Karpas-422 (cell line): Measurements from ENCODE around the gene KCNK18. TPM values are rescaled to one million over a fixed set of nuclear protein-coding genes. Genes with fewer than 3 reads are reported as not detected.
"Not testable (repeated sequence)": the region's sequence is repeated elsewhere in the genome, so short reads cannot be mapped to it uniquely, and the experiment has no call there.

ENCODE experiments used
- DNase-seq: peaks from one replicate; pipeline ENCODE4 v3.0.0-alpha.2; 2015
- H2AFZ ChIP-seq: fragments of 200-600 bp; sonication (generic); 2 replicates; pipeline ENCODE4 v1.6.1; 2014; ENCODE audit warnings: antibody characterized with exemption, low read length, mixed read lengths
- H3K27ac ChIP-seq: fragments of 200-600 bp; sonication (generic); 2 replicates; pipeline ENCODE4 v1.5.1; 2014; ENCODE audit warnings: mild to moderate bottlenecking, low read length, moderate library complexity
- H3K27me3 ChIP-seq: fragments of 200-600 bp; sonication (generic); 2 replicates; pipeline ENCODE4 v1.6.1; 2014; ENCODE audit warnings: low read length, mixed read lengths
- H3K36me3 ChIP-seq: fragments of 200-600 bp; sonication (generic); 2 replicates; pipeline ENCODE4 v1.6.1; 2014; ENCODE audit warnings: low read length, mixed read lengths; ENCODE audit not compliant: insufficient read depth
- H3K4me1 ChIP-seq: fragments of 200-600 bp; sonication (generic); 2 replicates; pipeline ENCODE4 v1.6.1; 2014; ENCODE audit warnings: mild to moderate bottlenecking, low read length, mixed read lengths
- H3K4me2 ChIP-seq: fragments of 200-600 bp; sonication (generic); 2 replicates; pipeline ENCODE4 v1.6.1; 2014; ENCODE audit warnings: low read length, low read depth, mild to moderate bottlenecking; ENCODE audit not compliant: poor library complexity, severe bottlenecking
- H3K4me3 ChIP-seq: fragments of 200-600 bp; sonication (generic); 2 replicates; pipeline ENCODE4 v1.5.1; 2014; ENCODE audit warnings: mild to moderate bottlenecking, antibody characterized with exemption, low read length, mixed read lengths
- H3K79me2 ChIP-seq: fragments of 200-600 bp; sonication (generic); 2 replicates; pipeline ENCODE4 v1.6.1; 2014; ENCODE audit warnings: mild to moderate bottlenecking, low read length, mixed read lengths
- H3K9ac ChIP-seq: fragments of 200-600 bp; sonication (generic); 2 replicates; pipeline ENCODE4 v1.6.0; 2014; ENCODE audit warnings: low read length
- H3K9me2 ChIP-seq: fragments of 200-600 bp; sonication (generic), shearing (Covaris generic); replicated peaks from 2 replicates; pipeline ENCODE4 v1.6.0; 2014; ENCODE audit warnings: mild to moderate bottlenecking, low read length, moderate library complexity; ENCODE audit not compliant: insufficient read depth
- H3K9me3 ChIP-seq: fragments of 300-700, 200-600 bp; sonication (generic); 2 replicates; pipeline ENCODE4 v1.6.1; 2014; ENCODE audit warnings: low read length, mixed read lengths
- H4K20me1 ChIP-seq: fragments of 200-600 bp; sonication (generic); 2 replicates; pipeline ENCODE4 v1.6.1; 2014; ENCODE audit warnings: mild to moderate bottlenecking, antibody characterized with exemption, low read length, low read depth; ENCODE audit not compliant: insufficient read depth
- total RNA-seq: library from RNA; depleted of rRNA; stranded (reverse); fragments of >200 nt; shearing (Covaris generic); gene quantifications from 2 replicates; pipeline ENCODE4 v1.2.3, GENCODE V29; 2014; ENCODE audit warnings: low replicate concordance

KCNK18 gene
- total RNA-seq, 1 experiment from 2014 or later: not detected

GRCh38 chr10:117178190-117178589, 19.1 kb upstream of the KCNK18 start:
- no peaks in the 10 kb centered on the region for H3K9me2 ChIP-seq
- H3K9me3 ChIP-seq: no peaks in the 10 kb centered on the region
- H3K36me3 ChIP-seq: no peaks in the 10 kb centered on the region
- no peak overlapping the region for H2AFZ ChIP-seq
- no peaks in the 10 kb centered on the region for H4K20me1 ChIP-seq
- DNase-seq: no peak
- H3K4me1 ChIP-seq: peaks cover 14% of the 10 kb centered on the region
- no peaks in the 10 kb centered on the region for H3K79me2 ChIP-seq
- 0 out of 2 replicates have a peak, but pooled peaks cover 1% of the 10 kb centered on the region for H3K27me3 ChIP-seq
- no peak overlapping the region for H3K4me2 ChIP-seq
- no peak overlapping the region for H3K9ac ChIP-seq
- H3K27ac ChIP-seq: no peak overlapping the region
- no peak overlapping the region for H3K4me3 ChIP-seq

- Histone ChIP-seq H3K27ac (no peak overlapping the region), H3K4me2 (no peak overlapping the region), H3K9me3 (no peaks in the 10 kb centered on the region), H3K79me2 (no peaks in the 10 kb centered on the region), H3K36me3 (no peaks in the 10 kb centered on the region), H3K9ac (no peak overlapping the region), H3K4me3 (no peak overlapping the region), H4K20me1 (no peaks in the 10 kb centered on the region), H2AFZ (no peak overlapping the region), H3K9me2 (no peaks in the 10 kb centered on the region), H3K27me3 (0 out of 2 replicates have a peak, but pooled peaks cover 4% of the 10 kb centered on the region), H3K4me1 (no peaks in the 10 kb centered on the region)
- no peak for DNase-seq
Measured at GRCh38 chr10:117184296-117184695, 13.0 kb upstream of the KCNK18 start.

- Histone ChIP-seq H2AFZ (no peak overlapping the region), H3K27me3 (0 out of 2 replicates have a peak, but pooled peaks cover 4% of the 10 kb centered on the region), H3K9me2 (no peaks in the 10 kb centered on the region), H3K79me2 (no peaks in the 10 kb centered on the region), H3K36me3 (no peaks in the 10 kb centered on the region), H3K4me3 (no peak overlapping the region), H3K4me2 (no peak overlapping the region), H3K9me3 (no peaks in the 10 kb centered on the region), H4K20me1 (no peaks in the 10 kb centered on the region), H3K27ac (no peak overlapping the region), H3K9ac (no peak overlapping the region), H3K4me1 (no peaks in the 10 kb centered on the region)
- DNase-seq: no peak
Measured at GRCh38 chr10:117184821-117185220, 12.5 kb upstream of the KCNK18 start.

GRCh38 chr10:117185817-117186216, 11.5 kb upstream of the KCNK18 start:
- DNase-seq: peak; percentile 60
- not testable (repeated sequence) for H3K4me2 ChIP-seq, H3K36me3 ChIP-seq, H2AFZ ChIP-seq, H3K4me3 ChIP-seq, H3K4me1 ChIP-seq, H4K20me1 ChIP-seq, H3K27ac ChIP-seq, H3K27me3 ChIP-seq, H3K9me3 ChIP-seq, H3K79me2 ChIP-seq, H3K9ac ChIP-seq, H3K9me2 ChIP-seq

- Histone ChIP-seq H2AFZ (peak overlapping the region; percentile 45), H3K4me1 (no peaks in the 10 kb centered on the region), H3K9me3 (no peaks in the 10 kb centered on the region), H3K36me3 (no peaks in the 10 kb centered on the region), H3K4me2 (no peak overlapping the region), H4K20me1 (no peaks in the 10 kb centered on the region), H3K27ac (no peak overlapping the region), H3K9ac (no peak overlapping the region), H3K79me2 (no peaks in the 10 kb centered on the region), H3K4me3 (no peak overlapping the region), H3K9me2 (no peaks in the 10 kb centered on the region), H3K27me3 (0 out of 2 replicates have a peak, but pooled peaks cover 4% of the 10 kb centered on the region)
- peak; percentile 58 for DNase-seq
Measured at GRCh38 chr10:117186832-117187615, 10.3 kb upstream of the KCNK18 start.

GRCh38 chr10:117188371-117188770, 8.9 kb upstream of the KCNK18 start:
- no peaks in the 10 kb centered on the region for H3K4me1 ChIP-seq
- no peaks in the 10 kb centered on the region for H3K36me3 ChIP-seq
- H3K9me3 ChIP-seq: no peaks in the 10 kb centered on the region
- H3K9me2 ChIP-seq: no peaks in the 10 kb centered on the region
- H3K4me2 ChIP-seq: no peak overlapping the region
- no peak for DNase-seq
- H3K27ac ChIP-seq: no peak overlapping the region
- H3K4me3 ChIP-seq: no peak overlapping the region
- H3K27me3 ChIP-seq: 0 out of 2 replicates have a peak, but pooled peaks cover under 1% of the 10 kb centered on the region
- H4K20me1 ChIP-seq: no peaks in the 10 kb centered on the region
- no peak overlapping the region for H3K9ac ChIP-seq
- H2AFZ ChIP-seq: no peak overlapping the region
- H3K79me2 ChIP-seq: no peaks in the 10 kb centered on the region

- Histone ChIP-seq H2AFZ (no peak overlapping the region), H3K27ac (no peak overlapping the region), H3K4me3 (no peak overlapping the region), H3K27me3 (no peaks in the 10 kb centered on the region), H4K20me1 (no peaks in the 10 kb centered on the region), H3K9ac (no peak overlapping the region), H3K9me3 (no peaks in the 10 kb centered on the region), H3K36me3 (no peaks in the 10 kb centered on the region), H3K79me2 (no peaks in the 10 kb centered on the region), H3K9me2 (no peaks in the 10 kb centered on the region), H3K4me1 (no peaks in the 10 kb centered on the region), H3K4me2 (no peak overlapping the region)
- no peak for DNase-seq
Measured at GRCh38 chr10:117189557-117189956, 7.7 kb upstream of the KCNK18 start.

- no peaks in the 10 kb centered on the region for H3K36me3 ChIP-seq
- DNase-seq: no peak
- no peak overlapping the region for H3K27ac ChIP-seq
- H4K20me1 ChIP-seq: no peaks in the 10 kb centered on the region
- no peaks in the 10 kb centered on the region for H3K9me2 ChIP-seq
- H3K4me1 ChIP-seq: peaks cover 28% of the 10 kb centered on the region
- H3K9ac ChIP-seq: no peak overlapping the region
- H3K4me2 ChIP-seq: no peak overlapping the region
- no peak overlapping the region for H3K4me3 ChIP-seq
- no peak overlapping the region for H2AFZ ChIP-seq
- no peaks in the 10 kb centered on the region; the same call in 1 of the 2 replicates for H3K27me3 ChIP-seq
- H3K9me3 ChIP-seq: no peaks in the 10 kb centered on the region
- no peaks in the 10 kb centered on the region for H3K79me2 ChIP-seq
Measured at GRCh38 chr10:117198088-117198487, 799 bp downstream of the KCNK18 start.
